Peyer's patch (tissue), 4 donors: ENCODE data around the gene KLC4.

Source experiments
- CTCF ChIP-seq, 6 experiments: fragments of 450-650 bp in 4 of 6; fragments of 200-600 bp in 2 of 6; sonication (generic) in 1 of 6; IDR thresholded peaks; one replicate each; pipeline ENCODE4 v1.5.1; 2017 to 2019; ENCODE audit warnings: antibody characterized with exemption in 6 of 6, mild to moderate bottlenecking in 3 of 6, moderate library complexity in 1 of 6
- POLR2A ChIP-seq, 2 donors: fragments of 450-650 bp; IDR thresholded peaks; one replicate each; pipeline ENCODE4 v1.5.1; 2017; ENCODE audit warnings: antibody characterized with exemption in 2 of 2, mild to moderate bottlenecking in 2 of 2, moderate library complexity in 2 of 2

DNA sequence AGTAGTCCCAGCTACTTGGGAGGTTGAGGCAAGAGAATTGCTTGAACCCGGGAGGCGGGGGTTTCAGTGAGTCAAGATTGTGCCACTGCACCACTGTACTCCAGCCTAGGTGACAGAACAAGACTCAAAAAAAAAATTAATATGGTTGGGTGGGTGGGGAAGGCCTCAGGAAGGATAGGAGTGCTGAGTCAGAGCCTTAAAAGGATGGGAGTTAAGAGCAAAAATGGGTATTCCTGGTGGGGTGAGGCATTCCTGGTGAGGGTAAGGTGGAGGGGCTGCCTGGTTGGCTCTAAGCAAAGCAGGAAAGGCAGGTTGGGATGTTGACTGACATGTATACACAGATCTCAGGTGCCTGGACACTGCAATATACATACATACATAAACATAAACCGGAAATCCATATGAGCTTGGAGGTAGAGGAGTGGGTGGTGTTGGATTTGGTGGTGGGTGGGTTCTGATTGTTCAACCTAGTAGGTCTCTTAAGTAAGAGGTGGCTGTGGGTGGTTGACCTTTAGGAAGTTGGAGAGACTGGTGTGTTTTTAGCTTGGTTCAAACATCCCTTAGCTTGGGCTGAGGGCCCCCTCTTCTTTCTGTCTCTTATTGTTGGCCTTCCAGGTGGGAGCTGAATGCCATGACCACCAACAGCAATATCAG lies 39.3 kb upstream of the KLC4 start:
- no peak for TF ChIP-seq CTCF (IDR thresholded peaks at IDR 0.05)
- TF ChIP-seq POLR2A (IDR thresholded peaks at IDR 0.05) = no peak
